ENCODE results near the gene HEMK1.

DNA sequence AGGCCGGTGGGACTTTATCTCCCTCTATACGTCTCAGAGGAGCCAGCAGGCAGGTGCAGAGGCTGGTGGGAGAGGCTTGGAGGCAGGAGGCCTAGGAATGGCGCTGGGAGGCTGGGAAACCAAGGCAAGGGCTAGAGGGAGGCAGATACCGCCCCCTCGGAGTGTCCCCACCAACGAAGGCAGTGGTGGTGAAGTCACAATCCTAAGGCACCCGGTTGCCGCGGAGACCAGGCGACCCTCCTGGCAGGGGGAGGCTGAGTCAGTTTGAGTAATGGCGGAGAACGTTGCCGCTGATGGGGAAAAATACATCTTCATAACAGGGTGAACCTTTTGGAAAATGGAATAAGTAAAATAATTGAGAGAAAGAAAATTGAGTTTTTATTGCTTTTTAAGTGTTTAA lies 36.0 kb upstream of the HEMK1 start:
- TF ChIP-seq, protein P1, sequence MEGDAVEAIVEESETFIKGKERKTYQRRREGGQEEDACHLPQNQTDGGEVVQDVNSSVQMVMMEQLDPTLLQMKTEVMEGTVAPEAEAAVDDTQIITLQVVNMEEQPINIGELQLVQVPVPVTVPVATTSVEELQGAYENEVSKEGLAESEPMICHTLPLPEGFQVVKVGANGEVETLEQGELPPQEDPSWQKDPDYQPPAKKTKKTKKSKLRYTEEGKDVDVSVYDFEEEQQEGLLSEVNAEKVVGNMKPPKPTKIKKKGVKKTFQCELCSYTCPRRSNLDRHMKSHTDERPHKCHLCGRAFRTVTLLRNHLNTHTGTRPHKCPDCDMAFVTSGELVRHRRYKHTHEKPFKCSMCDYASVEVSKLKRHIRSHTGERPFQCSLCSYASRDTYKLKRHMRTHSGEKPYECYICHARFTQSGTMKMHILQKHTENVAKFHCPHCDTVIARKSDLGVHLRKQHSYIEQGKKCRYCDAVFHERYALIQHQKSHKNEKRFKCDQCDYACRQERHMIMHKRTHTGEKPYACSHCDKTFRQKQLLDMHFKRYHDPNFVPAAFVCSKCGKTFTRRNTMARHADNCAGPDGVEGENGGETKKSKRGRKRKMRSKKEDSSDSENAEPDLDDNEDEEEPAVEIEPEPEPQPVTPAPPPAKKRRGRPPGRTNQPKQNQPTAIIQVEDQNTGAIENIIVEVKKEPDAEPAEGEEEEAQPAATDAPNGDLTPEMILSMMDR (IDR thresholded peaks at IDR 0.05): no peak
- TF ChIP-seq POLR2A (IDR thresholded peaks at IDR 0.05): no peak

Measured in esophagus squamous epithelium (tissue), 4 donors.